Bronchial epithelial cell (primary cell): ENCODE results near the gene ACOT8. TPM values are rescaled to one million over a fixed set of nuclear protein-coding genes. Genes with fewer than 3 reads are reported as not detected.
A peak's percentile ranks its signal among the peaks of the same experiment; 100 is the strongest.
"Not testable (repeated sequence)": the region's sequence is repeated elsewhere in the genome, so short reads cannot be mapped to it uniquely, and the experiment has no call there.

ENCODE experiments used
- DNase-seq: peaks from one replicate; pipeline ENCODE4 v3.0.0-alpha.2; 2010; ENCODE audit warnings: low read depth
- FAIRE-seq: peaks from 2 replicates; lab custom pipeline; 2011; peaks lifted over from hg19 to GRCh38; lab: Jason Lieb, UNC
- H3K27me3 ChIP-seq: 2 replicates; pipeline ENCODE4 v1.5.1; 2011; ENCODE audit warnings: low read length; ENCODE audit not compliant: control insufficient read depth, insufficient read depth
- H3K36me3 ChIP-seq: 2 replicates; pipeline ENCODE4 v1.5.1; 2011; ENCODE audit warnings: low read length; ENCODE audit not compliant: control insufficient read depth, insufficient read depth
- H3K4me3 ChIP-seq: 2 replicates; pipeline ENCODE4 v1.5.1; 2011; ENCODE audit warnings: mild to moderate bottlenecking, low read depth, low read length, control low read depth
- CTCF ChIP-seq: IDR thresholded peaks from 2 replicates; pipeline ENCODE4 v1.5.1; 2011; ENCODE audit warnings: mild to moderate bottlenecking, moderate library complexity, low read length, control low read depth, inconsistent platforms; ENCODE audit not compliant: insufficient read depth, severe bottlenecking
- total RNA-seq: library from RNA; depleted of rRNA; stranded (reverse); fragments of >200 nt; gene quantifications from 2 replicates; pipeline ENCODE4 v1.2.1, GENCODE V29; 2014

Gene ACOT8
- total RNA-seq: 31.1 and 37.9 TPM in 2 replicates

GRCh38 chr20:45857114-45857881 lies at the start of gene ACOT8, which contains the start of gene ZSWIM3:
Gene ACOT8, minus strand, starts transcription at chr20:45857392. Its CDS starts 77 bp downstream, at chr20:45857315.
Gene ZSWIM3, plus strand, starts transcription at chr20:45857614. Its CDS starts 212 bp downstream, at chr20:45857826.
- Histone ChIP-seq H3K27me3 (no peaks in the 10 kb centered on the region), H3K36me3 (peaks cover 7% of the 10 kb centered on the region), H3K4me3 (peak within 1 kb of the TSS; percentile 68)
- DNase-seq: peak; percentile 99
- no peak for FAIRE-seq
- TF ChIP-seq CTCF: no peak

- Histone ChIP-seq H3K36me3 (peaks cover 11% of the 10 kb centered on the region), H3K4me3 (no peak overlapping the region), H3K27me3 (no peaks in the 10 kb centered on the region)
- peak; percentile 93 for DNase-seq
- no peak for TF ChIP-seq CTCF
- FAIRE-seq: no peak
Measured at GRCh38 chr20:45905505-45906079, 48.4 kb upstream of the ACOT8 start.

DNA sequence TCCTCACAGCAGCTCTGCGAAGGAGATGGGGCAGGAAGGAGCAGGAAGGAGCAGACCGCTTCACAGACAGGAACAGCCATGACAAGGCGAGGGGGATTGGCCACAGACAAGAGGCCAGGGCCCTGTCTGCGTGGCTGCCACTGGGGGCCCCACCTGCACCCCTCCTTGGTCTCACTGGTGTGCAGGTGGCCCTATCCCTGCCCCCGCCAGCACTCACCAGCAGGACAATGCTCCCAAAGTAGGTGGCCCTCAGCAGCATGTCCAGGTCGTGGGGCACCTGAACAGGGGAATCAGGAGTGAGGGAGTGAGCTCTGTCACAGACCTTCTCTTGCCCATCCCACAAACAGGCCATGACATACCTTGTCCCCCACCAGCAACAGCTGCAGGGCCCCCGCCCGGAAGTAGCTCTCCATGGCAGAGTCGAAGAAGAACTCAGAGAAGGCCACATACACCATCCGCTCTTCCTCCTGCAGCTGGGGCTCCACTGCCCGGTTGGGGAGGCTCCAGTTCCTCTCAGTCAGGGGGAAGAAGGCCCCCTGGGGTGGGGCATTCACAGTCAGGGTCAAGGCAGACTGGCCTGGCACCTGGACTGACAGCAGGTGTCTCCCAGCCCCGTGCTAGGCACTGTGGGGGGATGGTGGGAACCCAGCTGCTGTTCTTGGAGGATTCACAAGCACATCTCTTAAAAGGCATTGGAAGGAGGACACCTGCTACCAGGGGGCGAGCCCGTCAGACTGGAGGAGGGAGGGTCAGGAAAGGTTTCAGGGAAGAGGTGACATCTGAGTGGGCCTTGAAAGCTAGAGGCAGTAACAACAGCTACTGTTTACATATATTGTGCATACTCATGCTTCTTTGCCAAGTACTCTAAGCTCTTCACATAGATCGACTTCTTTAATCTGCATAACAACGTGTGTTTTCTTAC lies 47.7 kb upstream of the ACOT8 start:
- H3K4me3 ChIP-seq: no peak overlapping the region
- TF ChIP-seq CTCF: no peak
- DNase-seq (no peak), FAIRE-seq (no peak)
- H3K36me3 ChIP-seq: peaks cover 11% of the 10 kb centered on the region
- no peaks in the 10 kb centered on the region for H3K27me3 ChIP-seq

DNA sequence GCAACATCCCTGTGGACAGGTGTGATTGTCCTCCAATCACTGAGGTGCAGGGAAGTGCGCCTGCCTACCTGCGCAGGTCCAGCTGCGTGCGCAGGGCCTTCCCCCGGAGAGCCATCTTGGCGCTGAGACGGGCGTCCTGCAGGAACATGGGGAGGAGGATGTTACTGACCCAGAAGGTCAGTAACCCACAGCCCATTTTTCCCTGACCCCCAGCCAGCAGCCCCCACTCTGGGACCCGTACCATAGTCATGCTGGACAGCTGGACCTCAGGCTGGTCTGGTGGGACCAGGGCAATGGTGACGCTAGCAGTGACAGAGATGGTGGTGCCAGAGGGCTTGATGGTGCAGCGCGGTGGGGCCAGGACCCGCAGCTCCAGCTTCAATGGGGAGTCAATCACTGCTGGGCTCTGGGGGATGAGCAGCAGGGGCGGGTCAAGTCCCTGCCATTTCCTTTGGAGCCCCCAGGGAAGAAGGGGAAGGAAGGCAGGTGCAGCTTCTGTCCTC lies 45.1 kb upstream of the ACOT8 start:
- Histone ChIP-seq H3K4me3 (no peak overlapping the region), H3K27me3 (no peaks in the 10 kb centered on the region), H3K36me3 (peaks cover 18% of the 10 kb centered on the region)
- no peak for FAIRE-seq
- no peak for DNase-seq
- TF ChIP-seq CTCF: no peak

DNA sequence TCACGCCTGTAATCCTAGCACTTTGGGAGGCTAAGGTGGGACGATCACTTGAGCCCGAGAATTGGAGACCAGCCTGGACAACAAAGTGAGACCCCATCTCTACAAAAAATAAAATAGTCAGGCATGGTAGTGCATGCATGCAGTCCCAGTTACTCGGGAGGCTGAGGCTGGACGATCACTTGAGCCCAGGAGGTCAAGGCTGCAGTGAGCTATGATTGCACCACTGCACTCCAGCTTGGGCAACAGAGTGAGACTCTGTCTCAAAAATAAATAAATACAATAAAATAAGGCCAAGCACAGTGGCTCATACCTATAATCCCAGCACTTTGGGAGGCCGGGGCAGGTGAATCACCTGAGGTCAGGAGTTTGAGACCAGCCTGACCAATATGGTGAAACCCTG lies 44.1 kb upstream of the ACOT8 start:
- not testable (repeated sequence) for H3K27me3 ChIP-seq, H3K4me3 ChIP-seq, DNase-seq, FAIRE-seq
- peaks cover 22% of the 10 kb centered on the region for H3K36me3 ChIP-seq
